Measurements from ENCODE around the gene SLC10A1. TPM values are rescaled to one million over a fixed set of nuclear protein-coding genes. Genes with fewer than 3 reads are reported as not detected.
"Not testable (repeated sequence)": the region's sequence is repeated elsewhere in the genome, so short reads cannot be mapped to it uniquely, and the experiment has no call there.

SLC10A1 gene
- not detected in 2 replicates for total RNA-seq

DNA sequence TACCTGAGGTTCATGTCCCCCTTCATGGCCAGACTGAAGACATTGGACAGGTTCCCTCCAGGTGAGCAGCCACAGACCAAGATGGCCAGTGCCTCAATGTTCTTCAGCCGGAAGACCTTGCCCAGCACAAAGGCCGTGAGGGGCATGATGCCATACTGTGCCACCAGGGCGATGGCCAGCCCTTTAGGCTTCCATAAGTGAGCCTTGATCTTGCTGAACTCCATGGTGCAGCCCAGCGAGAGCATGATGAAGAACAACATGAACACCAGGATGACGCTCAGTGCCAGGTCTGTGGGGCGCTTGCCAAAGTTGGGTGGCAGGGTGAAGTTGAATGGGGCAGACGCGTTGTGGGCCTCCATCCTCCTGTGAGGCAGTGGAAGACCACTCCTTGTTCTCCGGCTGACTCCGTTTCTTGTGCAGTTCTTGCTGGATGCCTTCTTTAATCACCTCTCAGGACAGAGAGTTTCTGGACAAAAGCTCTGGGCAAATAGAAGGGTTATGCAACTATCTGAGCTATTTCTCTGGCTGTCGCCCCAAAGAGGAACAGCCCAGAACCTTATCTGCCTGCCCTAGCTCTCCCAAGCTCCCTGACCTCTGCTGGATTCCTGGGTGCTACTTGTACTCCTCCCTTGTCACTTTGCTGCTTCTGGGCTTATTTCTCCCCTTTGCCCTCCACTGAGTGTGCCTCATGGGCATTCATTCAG, at the start of gene SLC10A1:
Gene SLC10A1, minus strand, starts transcription at position 445 of the 704 bp plus-strand sequence. Its CDS starts 86 bp downstream, at position 359.
- DNase-seq, result no peak

DNA sequence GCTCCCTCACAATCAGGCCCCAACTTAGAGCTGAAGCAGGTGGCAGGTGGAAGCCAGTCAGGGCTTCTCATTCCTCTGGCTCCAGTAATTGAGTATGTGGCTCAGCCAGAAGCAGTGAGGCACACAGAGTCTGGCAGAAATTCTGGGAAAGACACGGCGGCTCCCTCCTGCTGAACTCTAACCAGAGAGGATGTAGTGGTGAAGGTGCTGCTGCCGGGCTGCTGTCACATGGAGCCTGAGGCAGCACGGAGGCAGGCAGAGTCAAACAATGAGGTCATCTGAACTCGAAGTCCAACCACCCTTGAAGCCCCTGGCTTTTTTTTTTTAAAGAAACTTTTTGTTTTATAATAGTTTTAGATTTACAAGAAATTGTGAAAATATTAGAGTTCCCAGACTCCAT, 48.7 kb upstream of the SLC10A1 start:
- no peak for DNase-seq

- no peak for DNase-seq
These were observed 48.1 kb upstream of the SLC10A1 start for GRCh38 chr14:69845050-69845581.

DNA sequence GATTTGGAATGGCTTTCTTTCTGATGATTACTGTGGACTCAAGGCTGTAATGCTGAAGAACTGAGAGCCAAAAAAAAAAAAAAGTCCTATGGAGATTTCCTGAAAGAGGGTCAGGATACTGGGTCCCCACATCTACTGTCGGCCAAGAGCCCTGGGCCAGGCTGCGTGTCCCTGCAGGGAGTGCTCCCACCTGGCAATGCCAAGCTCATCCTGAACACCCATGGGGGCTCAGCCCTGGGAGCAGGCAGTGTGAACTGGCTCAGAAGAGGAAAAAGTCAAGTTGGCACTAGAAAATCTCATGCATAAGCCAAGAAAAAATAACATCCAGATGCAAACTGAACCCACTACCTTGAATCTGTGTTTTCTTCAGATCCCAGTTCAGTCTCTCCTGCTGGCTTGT, 47.1 kb upstream of the SLC10A1 start:
- no peak for DNase-seq

DNA sequence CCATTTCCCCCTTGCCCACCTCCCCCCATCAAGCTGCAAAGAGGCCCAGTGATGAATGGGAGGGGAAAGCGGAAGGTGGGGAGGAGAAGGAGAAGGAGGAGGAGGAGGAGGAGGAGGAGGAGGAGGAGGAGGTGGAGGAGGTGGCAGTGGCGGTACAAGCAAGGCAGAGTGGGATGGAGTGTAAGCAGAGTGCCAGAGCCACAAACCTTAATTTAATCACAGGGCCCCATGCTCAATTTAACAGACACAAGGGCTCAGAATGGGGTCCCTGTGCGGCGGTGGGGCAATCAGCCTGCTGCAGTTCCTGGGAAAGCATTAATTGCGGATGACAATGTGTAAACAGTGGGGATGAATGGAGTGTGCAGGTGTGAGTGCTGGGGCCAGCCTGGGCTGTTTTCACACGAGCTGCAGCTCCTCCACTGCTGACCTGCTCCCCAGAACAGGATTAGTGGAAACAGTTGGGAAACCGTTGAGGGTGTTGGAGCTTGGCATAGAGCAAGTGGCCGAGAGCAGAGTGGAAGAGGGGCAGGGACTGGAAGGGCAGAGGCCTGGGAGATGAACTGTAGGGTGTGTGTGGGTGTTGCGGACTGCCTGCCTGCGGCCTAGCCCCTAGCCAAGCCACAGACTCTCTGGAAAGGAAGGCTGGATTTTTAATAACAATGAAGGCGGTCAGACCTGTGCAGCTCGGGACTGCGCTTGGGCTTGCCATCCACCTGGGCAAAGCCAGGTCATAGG, 45.8 kb upstream of the SLC10A1 start:
- DNase-seq, result no peak

DNA sequence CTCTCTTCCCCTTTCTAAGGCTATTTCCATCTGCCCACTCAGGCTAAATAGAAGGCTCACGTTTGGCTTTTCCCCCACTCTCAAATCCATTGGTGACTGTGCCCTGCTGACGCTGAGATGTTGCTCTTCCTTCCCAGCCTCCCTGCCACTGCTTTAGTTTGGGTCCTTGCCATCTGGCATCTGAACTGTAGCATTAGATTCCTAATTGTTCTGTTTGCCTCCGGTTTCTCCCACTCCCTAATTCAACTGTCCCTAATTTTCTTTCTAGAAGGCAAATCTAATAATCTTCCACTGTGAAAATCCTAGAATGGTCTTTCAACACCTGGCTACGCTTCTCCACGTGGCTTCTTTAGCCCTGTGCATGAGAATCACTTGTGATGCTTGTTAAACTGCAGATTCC, 44.6 kb upstream of the SLC10A1 start:
- no peak for DNase-seq

DNA sequence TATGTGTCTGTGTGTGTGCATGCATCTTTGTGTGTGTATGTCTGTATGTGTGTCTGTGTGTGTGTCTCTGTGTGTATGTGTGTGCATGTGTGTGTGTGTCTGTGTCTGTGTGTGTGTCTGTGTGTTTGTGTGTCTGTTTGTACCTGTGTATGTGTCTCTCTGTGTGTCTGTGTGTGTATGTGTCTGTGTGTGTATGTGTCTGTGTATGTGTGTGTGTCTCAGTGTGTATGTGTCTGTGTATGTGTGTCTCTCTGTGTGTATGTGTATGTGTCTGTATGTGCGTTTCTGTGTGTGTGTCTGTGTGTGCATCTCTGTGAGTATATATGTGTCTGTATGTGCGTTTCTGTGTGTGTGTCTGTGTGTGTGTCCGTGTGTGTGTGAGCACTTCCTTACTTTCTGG, 42.6 kb upstream of the SLC10A1 start:
- no peak for DNase-seq

GRCh38 chr14:69838881-69839416, 41.9 kb upstream of the SLC10A1 start:
- DNase-seq, result no peak

GRCh38 chr14:69828879-69829278, 31.8 kb upstream of the SLC10A1 start:
- no peak for DNase-seq

- no peak for DNase-seq
These were observed 31.3 kb upstream of the SLC10A1 start for GRCh38 chr14:69828354-69828753.

- no peak for DNase-seq
These were observed 30.5 kb upstream of the SLC10A1 start for GRCh38 chr14:69827560-69827959.

GRCh38 chr14:69822456-69822855, 25.4 kb upstream of the SLC10A1 start:
- DNase-seq, result no peak

- DNase-seq, result no peak
These were observed 23.9 kb upstream of the SLC10A1 start for GRCh38 chr14:69820991-69821390.

DNA sequence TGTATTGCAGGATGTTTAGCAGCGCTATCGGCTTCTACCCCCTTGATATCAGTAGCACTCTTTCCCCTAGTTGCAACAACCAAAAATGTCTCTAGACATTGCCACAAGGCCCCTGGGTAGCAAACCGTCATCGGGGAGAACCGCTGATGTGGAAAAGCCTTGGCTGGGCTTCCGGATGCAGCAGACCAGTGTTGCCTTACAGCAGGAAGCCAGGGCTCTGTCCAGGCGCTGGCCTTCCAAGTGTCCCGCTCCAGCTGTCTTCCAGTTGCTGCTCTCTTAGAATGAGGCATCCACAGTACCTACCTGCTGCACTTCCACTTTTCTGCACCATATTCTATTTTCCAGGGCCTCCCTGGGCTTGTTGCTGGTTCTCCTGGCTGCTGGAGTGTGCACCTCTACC, 22.6 kb upstream of the SLC10A1 start:
- no peak for DNase-seq

DNA sequence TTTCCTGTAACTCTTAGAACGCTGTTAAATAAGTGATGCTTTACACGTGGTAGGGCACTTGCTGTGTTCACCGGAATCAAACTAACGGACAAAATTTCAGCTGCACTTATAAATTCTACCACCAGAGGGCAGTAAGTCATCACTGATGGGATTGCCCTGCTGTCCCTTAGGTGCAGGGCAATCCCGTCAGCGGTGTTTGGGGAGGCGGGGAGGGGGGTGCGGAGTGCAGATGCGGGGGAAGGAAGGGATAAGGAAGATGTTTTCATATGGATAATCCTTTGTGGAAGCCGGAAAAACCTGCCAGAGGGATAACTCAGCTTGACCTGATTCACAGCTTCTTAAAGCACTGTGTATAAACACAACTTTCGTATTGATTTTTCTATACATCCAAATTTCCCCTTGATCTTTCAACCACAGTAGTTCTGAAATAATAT, 21.7 kb upstream of the SLC10A1 start:
- DNase-seq, result peak; percentile 82

GRCh38 chr14:69816216-69816615, 19.2 kb upstream of the SLC10A1 start:
- no peak for DNase-seq

DNA sequence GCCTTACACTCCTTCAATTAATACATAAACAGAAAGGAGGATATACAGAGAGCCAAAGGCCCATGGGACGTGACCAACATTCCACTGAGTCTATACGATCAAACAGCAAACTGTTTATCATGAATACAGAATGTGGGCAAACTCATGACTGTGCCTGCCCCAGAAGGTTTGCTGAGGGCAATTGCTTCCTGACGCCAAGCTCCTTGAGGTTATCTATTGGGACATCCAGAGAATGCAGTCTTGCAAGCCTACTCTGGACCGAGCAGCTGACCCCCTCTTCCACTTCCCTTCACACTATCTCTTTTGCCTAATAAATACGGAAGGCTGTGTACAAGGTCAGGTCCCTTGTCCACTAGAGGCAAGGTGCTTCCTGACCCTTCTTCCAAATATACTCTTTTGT, 18.5 kb upstream of the SLC10A1 start:
- DNase-seq, result no peak

DNA sequence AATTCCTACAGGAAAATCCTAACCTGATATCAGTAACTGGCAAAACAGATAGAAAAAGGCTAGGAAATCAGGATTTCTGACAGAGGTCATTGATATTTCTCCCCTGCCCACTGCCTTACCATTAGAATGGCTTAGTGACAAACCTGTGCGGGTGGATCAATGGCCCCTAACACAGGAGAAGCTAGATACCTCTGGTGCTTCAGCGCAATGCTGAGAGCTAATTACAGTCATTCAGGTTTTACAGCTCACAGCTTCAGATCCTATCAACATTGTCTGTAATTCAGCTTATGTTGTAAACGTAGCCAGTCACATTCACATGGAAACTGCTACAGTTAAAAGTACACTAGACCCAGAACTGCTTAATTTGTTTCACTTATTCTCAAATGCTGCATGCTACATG, 17.4 kb upstream of the SLC10A1 start:
- no peak for DNase-seq

GRCh38 chr14:69813346-69813745, 16.3 kb upstream of the SLC10A1 start:
- not testable (repeated sequence) for DNase-seq

DNA sequence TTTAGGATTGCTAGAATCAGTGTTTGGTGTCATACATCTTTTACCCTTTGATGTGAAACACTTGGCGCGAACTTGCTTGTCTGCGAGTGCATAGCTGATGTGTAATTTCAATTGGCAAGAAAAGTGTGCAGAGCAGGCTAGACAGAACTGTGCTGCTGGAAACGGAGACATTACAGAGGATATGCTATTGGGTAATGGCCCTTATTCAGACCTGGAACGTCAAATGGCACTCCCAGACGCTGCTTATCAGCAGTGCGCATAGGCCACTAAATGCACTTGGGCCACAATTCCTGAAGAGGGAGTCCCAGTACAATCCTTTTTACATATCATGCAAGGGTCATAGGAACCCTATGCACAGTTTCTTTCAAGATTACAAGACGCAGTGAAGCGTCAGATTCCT, 15.7 kb upstream of the SLC10A1 start:
- no peak for DNase-seq

- no peak for DNase-seq
These were observed 14.8 kb upstream of the SLC10A1 start for GRCh38 chr14:69811868-69812252.

DNA sequence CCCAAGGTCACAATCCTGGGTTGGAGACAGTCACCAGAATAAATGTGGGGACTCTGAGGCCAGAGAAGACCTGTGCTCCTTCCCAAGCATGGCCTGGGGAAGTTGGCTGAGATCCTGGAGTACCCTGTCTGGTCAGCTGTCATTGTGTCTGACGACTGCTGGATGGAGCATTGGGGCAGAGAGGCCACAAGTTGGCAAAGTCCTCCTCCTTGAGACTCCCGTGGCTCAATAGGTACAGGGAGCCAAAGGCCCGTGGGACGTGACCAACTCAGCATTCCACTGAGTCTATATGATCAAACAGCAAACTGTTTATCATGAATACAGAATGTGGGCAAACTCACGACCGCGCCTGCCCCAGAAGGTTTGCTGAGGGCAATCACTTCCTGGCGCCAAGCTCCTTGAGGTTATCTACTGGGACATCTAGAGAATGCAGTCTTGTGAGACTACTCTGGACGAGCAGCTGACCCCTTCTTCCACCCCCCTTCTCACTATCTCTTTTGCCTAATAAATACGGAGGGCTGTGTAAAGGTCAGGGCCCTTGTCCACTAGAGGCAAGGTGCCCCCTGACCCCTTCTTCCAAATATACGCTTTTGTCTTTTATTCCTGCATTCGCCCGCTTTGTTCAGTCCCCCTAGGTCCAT, 14.3 kb upstream of the SLC10A1 start:
- DNase-seq, result no peak

Measured in dermis blood vessel endothelial cell (primary cell).